Breast epithelium (tissue), 3 donors: Measurements from ENCODE around the gene CGA.

Experiments used
- POLR2A ChIP-seq: fragments of 450-650 bp; IDR thresholded peaks from one replicate; pipeline ENCODE4 v1.6.1; 2016; ENCODE audit warnings: antibody characterized with exemption, mild to moderate bottlenecking, moderate library complexity
- TF ChIP-seq, protein P1 (sequence below), 3 donors: fragments of 450-650 bp; IDR thresholded peaks; one replicate each; pipeline ENCODE4 v1.5.1; 2016 to 2017; ENCODE audit warnings: antibody characterized with exemption in 3 of 3, mild to moderate bottlenecking in 3 of 3, moderate library complexity in 3 of 3

GRCh38 chr6:87065117-87065516 lies 29.8 kb downstream of the CGA start:
- TF ChIP-seq, protein P1, sequence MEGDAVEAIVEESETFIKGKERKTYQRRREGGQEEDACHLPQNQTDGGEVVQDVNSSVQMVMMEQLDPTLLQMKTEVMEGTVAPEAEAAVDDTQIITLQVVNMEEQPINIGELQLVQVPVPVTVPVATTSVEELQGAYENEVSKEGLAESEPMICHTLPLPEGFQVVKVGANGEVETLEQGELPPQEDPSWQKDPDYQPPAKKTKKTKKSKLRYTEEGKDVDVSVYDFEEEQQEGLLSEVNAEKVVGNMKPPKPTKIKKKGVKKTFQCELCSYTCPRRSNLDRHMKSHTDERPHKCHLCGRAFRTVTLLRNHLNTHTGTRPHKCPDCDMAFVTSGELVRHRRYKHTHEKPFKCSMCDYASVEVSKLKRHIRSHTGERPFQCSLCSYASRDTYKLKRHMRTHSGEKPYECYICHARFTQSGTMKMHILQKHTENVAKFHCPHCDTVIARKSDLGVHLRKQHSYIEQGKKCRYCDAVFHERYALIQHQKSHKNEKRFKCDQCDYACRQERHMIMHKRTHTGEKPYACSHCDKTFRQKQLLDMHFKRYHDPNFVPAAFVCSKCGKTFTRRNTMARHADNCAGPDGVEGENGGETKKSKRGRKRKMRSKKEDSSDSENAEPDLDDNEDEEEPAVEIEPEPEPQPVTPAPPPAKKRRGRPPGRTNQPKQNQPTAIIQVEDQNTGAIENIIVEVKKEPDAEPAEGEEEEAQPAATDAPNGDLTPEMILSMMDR (IDR thresholded peaks at IDR 0.05) = no peak
- no peak for TF ChIP-seq POLR2A
